GM12892 (cell line): Measurements from ENCODE around the gene MYADM.
"Not testable (repeated sequence)": the region's sequence is repeated elsewhere in the genome, so short reads cannot be mapped to it uniquely, and the experiment has no call there.

Experiments used
- DNase-seq: peaks from one replicate; pipeline ENCODE4 v3.0.0; 2011; ENCODE audit not compliant: insufficient read length
- FAIRE-seq: peaks from 2 replicates; lab custom pipeline; 2011; peaks lifted over from hg19 to GRCh38; lab: Jason Lieb, UNC
- POLR2A ChIP-seq: IDR thresholded peaks from 2 replicates; pipeline ENCODE4 v1.6.1; 2011; ENCODE audit warnings: low read depth, low read length, control low read depth
- POLR2AphosphoS5 ChIP-seq: IDR thresholded peaks from 2 replicates; pipeline ENCODE4 v1.6.1; 2011; ENCODE audit warnings: low read depth, low read length, control low read depth
- TAF1 ChIP-seq: IDR thresholded peaks from 2 replicates; pipeline ENCODE4 v1.6.1; 2011; ENCODE audit warnings: low read depth, mild to moderate bottlenecking, control low read depth, low read length, borderline replicate concordance

Gene MYADM

DNA sequence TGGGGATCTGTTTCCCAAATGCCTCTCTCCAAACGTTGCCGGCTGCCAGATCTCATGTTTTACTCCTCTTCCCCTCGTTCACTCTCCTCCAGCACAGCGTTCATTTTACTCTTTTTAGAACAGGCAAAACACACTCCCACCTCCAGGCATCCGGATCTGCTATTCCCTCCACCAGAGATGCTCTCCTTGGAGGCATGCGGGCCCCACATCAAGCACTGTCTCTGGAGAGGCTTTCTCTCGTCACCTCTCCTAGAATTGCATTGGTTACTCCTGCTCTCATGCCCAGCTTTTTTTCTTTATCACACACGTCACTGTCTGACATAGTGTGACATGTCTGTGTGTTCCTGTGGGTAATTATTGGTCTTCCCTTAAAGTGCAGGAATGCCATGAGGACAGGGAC, 20.1 kb upstream of the MYADM start:
- TF ChIP-seq POLR2AphosphoS5 (no peak), POLR2A (no peak), TAF1 (no peak)
- FAIRE-seq (no peak), DNase-seq (no peak)

DNA sequence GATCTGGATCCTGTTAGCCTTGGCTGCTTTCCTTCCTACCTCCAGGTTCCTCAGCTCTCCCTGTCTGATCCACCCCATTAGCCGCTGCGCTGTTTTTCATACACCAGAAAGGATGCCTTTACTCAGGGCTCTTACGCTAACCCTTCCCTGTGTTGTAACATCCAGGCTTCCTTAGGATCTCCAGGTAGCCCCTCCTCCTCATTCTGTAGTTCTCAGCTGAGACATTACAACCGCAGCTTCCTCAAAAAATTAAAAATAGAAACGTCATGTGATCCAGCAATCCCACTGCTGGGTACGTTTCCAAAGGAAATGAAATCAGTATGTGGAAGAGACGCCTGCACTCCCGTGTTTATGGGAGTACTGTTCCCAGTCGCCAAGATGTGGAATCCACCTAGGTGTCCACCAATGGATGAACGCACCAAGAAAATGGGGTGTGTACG, 18.4 kb upstream of the MYADM start:
- no peak for FAIRE-seq
- no peak for DNase-seq
- TF ChIP-seq POLR2A = no peak
- TF ChIP-seq POLR2AphosphoS5 = no peak
- TF ChIP-seq TAF1 = no peak

DNA sequence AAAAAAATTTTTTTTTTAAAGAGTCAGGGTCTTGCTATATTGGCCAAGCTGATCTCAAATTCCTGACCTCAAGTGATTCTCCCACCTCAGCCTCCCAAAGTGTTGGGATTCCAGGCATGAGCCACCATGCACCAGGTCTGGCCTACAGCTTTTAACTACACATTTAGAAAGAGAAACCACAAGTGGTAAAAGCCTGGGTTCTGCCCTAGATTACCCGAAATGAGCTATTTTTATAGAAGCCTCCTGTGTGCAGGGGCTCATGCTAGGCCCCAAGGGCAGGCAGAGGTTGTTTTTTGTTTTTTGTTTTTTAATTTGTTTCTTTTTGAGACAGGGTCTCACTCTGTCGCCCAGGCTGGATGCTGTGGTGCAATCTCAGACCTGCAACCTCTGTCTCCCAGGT, 14.0 kb upstream of the MYADM start:
- no peak for TF ChIP-seq POLR2AphosphoS5
- DNase-seq = no peak
- FAIRE-seq = no peak

DNA sequence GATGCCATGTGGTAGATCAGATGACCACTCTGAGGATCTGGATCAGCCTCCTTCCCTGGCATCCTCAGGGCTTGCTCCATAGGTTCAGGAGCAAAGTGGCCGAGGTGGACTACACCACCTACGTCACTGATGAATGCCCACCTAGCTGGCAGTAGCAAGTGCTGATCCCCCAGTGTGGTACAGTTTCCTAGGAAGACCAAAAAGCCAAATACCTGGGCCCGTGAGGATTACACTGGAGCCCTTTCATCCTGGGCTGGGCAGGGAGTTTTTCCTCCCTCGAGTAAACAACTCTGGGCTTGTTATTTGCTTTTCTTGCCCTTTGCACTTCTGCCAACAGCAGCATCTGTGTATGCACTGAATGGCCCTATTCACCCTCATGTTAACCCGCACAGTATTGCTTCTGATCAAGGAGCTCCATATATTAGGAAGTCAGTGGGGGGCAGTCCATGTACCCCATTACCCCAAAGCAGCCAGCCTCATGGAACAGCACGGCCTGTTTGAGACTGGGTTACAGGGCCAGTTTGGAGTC, 3.3 kb upstream of the MYADM start:
- FAIRE-seq (no peak), DNase-seq (no peak)
- TF ChIP-seq POLR2AphosphoS5 (no peak), POLR2A (no peak), TAF1 (no peak)

DNA sequence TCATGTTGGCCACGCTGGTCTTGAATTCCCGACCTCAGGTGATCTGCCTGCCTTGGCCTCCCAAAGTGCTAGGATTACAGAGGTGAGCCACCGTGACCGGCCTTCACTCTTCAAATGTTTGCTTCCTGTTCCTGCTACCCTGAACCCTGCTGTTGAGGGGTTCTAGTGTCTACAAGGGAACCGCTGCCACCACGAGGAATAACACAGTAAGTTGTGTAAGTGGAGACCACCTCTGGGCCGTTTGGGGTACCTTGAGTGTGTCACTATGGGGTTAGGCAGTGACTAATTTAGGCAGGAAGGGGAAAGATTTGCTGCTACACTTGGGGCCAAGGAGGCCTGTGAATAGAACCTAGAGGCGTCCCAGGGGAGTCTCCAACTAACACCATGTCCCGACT, 2.2 kb upstream of the MYADM start:
- TF ChIP-seq POLR2AphosphoS5 = no peak
- no peak for TF ChIP-seq POLR2A
- no peak for TF ChIP-seq TAF1
- FAIRE-seq (no peak), DNase-seq (no peak)

DNA sequence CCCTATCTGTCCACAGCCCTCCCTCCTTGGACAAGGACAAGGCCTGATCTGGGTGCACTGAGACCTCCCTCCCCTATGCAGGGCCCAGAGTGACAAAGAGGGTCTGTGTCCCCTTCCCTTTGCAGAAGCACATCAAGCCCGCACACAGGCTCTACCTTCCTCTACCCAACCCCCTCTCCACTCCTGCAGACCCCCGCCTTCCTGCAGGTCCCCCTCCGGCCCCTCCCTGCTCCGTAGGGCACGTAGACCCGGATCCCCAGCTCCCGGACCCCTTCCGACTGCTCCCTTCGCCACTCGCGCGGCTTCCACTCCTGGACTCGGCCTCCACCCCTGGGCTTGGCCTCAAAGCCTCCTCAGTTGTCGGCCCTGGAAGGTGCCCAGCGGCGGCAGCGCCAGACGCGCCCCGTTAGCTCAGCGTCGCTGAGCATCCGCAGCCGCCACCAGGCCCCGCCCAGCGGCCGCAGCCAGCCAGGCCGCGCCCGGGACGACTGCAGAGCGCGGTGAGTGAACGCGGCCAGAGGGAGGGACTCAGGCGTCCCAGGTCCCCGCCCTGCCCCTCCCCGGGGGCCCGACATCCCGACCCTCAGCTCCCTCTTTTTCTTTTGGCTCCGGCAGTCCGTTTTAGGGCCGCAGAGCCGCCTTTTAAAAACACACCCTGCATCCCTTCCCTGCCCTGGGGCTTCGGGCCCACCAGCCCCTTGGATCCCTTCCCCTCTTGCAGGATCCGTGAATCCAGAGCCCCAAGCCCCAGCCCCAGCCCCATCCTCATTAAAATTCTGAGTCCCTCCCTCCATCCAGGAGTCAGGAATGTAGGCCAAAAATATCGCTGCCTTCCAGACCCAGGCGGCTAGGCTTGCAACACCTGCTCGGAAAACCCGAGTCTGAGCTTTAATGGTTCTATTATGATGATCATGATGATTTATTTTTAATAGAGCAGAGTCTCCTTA, 1.5 kb upstream of the MYADM start:
- no peak for TF ChIP-seq POLR2AphosphoS5
- TF ChIP-seq POLR2A = no peak
- TF ChIP-seq TAF1 = no peak
- DNase-seq (peak; percentile 58), FAIRE-seq (no peak)

DNA sequence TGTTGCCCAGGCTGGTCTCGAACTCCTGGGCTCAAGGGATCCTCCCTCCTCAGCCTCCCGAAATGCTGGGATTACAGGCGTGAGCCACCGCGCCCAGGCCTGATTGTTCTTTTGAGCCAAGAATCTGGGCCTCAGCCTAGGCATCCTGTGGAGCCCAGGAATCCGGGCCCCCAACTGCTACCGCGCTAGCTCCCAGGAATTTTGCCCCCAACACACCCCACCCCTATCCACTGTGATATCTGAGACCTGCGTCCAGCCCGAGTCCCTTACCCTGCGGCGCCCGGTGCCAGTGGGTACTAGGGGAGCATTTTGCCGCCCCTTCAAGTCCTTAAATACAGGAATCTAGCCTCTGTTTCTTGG, 838 bp upstream of the MYADM start:
- DNase-seq (no peak), FAIRE-seq (no peak)
- TF ChIP-seq TAF1 (no peak), POLR2AphosphoS5 (no peak), POLR2A (no peak)

DNA sequence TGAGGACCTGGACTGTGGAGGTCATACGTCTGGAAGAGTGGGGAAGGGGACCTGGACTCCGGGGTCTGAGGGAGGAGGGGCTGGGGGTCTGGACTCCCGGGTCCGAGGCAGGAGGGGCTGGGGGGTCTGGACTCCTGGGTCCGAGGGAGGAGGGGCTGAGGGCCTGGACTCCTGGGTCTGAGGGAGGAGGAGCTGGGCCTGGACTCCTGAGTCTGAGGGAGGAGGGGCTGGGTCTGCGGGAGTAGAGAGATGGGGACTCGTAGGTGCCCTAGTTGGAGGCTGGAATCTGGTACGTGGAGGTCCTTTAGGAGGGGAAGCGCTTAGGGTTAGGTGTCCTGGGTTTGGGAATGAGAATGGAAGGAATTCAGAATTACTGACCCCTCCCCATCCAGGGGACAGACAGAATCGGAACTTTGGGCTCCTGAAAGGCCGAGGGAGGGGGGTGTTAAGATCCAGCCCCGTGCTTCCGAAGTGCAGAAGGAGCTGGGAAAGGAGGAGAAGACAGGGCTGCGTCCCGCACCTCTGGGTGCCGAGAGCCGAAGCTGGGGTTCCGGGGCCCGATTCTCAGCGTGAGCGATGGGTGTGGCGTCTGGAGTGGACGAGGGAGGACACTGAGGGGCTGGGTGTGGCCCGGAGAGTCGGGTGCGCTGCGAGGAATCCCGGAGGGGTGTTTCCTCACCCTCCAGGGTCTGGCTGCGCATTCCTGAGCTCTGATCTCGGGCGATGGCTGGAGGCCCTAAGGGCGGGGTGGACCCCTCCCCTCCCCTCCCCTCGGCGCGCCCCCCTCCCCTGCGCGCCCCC, 608 bp downstream of the MYADM start:
- FAIRE-seq = no peak
- DNase-seq = no peak
- no peak for TF ChIP-seq POLR2AphosphoS5
- TF ChIP-seq POLR2A = no peak
- TF ChIP-seq TAF1 = no peak

DNA sequence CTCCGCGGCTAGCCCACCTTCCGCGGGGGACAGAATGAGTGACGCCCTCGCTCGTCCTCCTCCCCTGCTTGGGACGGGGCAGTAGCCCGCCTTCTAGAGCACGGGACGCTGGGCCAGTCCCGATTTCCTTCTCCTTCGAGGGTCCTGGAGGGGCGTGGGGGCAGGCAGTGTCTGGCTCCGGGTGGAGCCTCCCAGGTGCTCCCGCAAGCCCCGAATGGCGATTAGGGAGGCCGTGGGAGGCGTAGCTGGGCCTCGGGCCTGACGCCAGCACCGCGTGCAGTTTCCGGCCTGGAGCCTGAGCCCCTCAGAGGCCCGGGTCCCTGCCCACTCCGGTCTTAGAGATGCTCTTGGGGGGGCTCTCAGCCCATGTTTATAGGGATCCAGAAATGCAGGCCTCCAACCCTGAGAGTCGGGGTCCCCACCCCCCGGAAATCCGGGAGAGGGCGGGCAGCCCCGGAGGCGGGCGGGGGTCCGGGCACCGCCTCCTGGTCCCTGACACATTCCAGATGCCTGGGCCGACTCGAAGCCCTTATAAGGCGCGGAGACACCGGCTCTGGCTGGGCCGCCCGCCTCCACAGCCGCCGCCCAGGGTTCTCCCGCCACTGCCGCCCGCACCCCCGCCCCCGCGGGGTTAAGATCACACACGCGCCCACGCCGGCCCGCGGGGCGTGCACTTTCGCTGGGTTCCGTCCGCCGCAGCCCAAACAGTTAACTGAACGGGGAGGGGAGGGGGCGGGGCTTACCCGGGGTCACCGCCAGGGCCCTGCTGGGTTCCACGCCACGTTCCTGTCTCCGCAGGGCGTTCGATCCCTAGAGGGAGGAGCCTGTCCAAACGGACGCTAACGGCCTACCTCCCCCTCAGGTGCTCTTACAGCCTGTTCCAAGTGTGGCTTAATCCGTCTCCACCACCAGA, 1.5 kb downstream of the MYADM start:
- DNase-seq = peak; percentile 67

DNA sequence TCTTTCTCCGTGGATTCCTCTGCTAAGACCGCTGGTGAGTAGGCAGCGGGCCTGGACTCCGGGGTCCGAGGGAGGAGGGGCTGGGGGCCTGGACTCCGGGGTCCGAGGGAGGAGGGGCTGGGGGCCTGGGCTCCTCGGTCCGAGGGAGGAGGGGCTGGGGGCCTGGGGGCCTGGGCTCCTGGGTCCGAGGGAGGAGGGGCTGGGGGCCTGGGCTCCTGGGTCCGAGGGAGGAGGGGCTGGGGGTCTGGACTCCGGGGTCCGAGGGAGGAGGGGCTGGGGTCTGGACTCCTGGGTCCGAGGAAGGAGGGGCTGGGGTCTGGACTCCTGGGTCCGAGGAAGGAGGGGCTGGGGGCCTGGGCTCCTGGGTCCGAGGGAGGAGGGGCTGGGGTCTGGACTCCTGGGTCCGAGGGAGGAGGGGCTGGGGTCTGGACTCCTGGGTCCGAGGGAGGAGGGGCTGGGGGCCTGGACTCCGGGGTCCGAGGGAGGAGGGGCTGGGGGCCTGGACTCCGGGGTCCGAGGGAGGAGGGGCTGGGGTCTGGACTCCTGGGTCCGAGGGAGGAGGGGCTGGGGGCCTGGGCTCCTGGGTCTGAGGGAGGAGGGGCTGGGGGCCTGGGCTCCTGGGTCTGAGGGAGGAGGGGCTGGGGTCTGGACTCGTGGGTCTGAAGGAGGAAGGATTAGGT, 2.3 kb downstream of the MYADM start:
- DNase-seq, FAIRE-seq: not testable (repeated sequence)

More for the DNA sequence above, 1.5 kb downstream of the MYADM start:
- TF ChIP-seq POLR2A (no peak), POLR2AphosphoS5 (no peak), TAF1 (no peak)
- no peak for FAIRE-seq

DNA sequence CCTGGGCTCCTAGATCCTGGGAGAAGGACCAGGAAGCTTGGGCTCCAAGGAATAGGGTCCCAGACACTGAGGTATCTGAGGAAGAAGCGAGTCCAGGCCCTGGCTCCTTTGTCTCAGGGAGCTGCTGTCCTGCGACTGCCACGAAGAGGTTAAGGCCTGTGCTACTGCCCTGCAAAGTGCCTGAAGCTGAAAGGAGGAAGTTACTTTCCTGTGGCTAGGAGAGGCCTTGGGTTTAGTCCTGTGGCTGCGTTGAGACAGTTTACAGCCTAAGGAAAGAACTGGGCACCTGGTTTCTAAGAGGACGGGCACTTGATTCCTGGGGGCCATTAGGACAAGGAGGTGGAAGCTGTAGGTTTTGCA, 2.8 kb downstream of the MYADM start:
- DNase-seq (no peak), FAIRE-seq (no peak)
- no peak for TF ChIP-seq POLR2A
- TF ChIP-seq POLR2AphosphoS5 = no peak
- TF ChIP-seq TAF1 = no peak
